Inferior parietal cortex (tissue), 1 donor: ENCODE data around the gene ZP3.
"Not testable (repeated sequence)": the region's sequence is repeated elsewhere in the genome, so short reads cannot be mapped to it uniquely, and the experiment has no call there.

Experiments used
- DNase-seq: peaks from one replicate; pipeline ENCODE4 v3.0.0-alpha.2; 2016; ENCODE audit errors: extremely low spot score

The ZP3 gene

DNA sequence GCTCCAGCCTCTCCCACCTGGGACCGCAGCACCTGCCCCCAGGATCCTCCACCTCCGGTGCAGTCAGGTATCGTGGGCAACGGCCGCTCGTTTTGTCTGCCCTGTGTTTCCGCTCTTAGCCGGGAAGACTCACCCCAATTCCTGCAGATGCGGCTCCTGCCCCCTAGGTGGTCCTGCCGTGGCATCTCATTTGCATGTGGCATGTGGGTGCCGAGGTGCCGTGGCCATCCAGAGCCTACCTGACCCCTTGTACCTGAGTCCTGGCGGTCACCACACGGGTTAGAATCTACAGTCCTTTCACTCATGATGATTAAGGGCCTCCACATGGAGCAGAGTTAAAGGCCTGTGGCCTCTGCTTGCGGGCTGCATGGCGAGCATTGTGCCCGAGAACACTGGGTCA, 58.3 kb downstream of the ZP3 start:
- DNase-seq: not testable (repeated sequence)

DNA sequence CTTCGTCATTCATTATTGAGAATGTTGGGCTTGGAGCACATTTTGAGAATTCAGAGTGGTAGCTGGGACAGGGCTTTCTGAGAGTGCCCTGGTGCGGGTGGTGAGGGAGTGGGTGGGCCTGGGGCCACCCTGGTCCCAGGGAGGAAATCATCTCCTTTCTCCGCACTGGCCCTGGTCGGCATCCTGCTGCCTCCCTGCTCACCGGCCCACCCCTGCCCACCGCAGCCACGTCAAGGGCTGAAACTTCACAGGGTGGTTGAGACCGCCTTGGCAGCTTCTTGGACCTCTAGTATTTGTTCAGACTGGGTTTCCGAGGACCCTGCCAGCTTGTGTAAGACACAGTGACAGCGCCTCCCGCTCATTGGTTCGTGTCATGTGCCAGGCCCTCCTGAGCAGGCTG, 59.7 kb downstream of the ZP3 start:
- not testable (repeated sequence) for DNase-seq

DNA sequence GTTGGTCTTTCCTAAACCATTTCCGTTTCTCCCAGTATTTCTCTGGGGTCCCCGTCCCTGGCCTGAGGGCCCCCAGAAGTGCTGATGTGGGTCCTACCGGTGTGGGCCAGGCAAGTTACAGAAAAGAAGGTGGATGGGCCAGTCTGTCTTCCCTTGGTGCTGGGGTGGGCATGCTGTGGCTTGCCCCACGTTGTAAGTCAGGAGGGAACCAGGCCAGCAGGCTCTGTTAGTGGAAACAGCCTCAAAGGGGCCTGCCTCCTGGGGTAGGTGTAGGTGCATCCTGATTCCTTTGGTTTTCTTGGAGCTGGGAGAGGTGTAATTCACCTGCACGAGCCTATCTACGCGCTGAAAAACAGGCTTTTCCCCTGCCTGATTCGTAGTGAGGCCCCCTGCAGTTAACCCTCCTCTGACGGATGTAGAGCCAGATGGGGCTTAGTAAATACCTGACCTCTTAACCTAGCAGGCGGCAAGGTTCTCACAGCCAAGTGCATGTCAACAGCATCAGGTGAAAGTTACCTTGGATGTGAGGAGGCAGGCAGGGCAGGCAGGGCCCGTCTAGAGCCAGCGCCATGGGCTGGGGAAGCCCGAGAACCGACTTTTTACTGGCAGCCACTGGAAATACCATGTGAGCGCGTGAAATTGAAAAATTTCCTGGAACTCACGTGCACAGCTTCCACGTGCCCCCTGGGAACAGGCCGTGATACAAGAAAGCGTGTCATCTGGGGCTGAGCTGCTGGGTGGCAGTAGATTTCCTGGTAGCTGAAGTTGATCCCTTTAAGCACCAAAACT, 61.3 kb downstream of the ZP3 start:
- DNase-seq: not testable (repeated sequence)

DNA sequence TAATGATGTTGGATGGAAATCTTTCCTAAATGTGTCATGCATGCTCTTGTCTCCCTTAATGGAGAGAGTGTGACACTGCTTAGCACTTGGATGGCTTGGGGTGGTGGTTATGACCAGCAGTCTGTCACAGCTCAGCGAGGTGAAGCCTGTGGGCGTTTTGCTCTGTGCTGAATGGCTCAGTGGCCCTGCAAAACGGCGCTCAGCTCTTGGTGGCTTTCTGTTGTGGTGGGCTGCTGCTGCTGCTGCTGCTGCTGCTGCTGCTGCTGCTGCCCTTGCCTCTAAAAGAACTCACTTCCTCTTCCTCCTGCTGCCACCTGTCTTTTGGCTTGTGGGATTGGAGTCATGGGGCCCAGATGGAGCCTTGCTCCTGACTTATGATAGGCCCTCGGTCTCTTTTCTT, 61.9 kb downstream of the ZP3 start:
- not testable (repeated sequence) for DNase-seq

DNA sequence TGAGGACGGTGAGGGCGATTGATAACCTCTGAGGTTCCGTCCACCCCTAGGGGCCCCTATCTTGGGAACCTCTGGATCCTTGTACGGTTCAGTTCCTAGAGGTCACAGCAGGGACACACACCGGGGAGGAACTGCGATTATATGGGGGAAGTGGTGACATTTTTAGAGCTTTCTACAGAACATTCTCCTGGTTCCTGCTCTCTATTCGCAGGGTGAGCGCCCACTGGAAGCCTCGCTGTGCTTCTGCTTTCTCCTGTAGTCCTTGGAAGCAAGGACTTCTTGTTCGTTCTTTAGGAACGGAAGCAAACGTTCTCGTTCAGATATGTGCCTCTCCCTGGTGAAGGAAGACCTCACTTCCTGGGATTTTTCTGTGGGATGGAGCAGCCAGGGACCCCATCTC, 63.2 kb downstream of the ZP3 start:
- DNase-seq: not testable (repeated sequence)
